CD4-positive, alpha-beta memory T cell (primary cell): ENCODE results near the gene THEM5. TPM values are rescaled to one million over a fixed set of nuclear protein-coding genes. Genes with fewer than 3 reads are reported as not detected.

Experiments
- CTCF ChIA-PET: fragments of 350-600 bp; sonication (Branson Sonifier 250); formaldehyde crosslinking; loops from one replicate; lab custom pipeline; 2021; ENCODE audit warnings: inconsistent platforms; ENCODE audit not compliant: partially characterized antibody; lab: Charles Lee
- POLR2A ChIA-PET: fragments of 350-600 bp; sonication (Branson Sonifier 250); formaldehyde crosslinking; loops from one replicate; lab custom pipeline; 2021; ENCODE audit not compliant: partially characterized antibody; lab: Charles Lee
- DNase-seq, 5 donors: peaks; one replicate each; pipeline versions ENCODE4 v3.0.0 to v3.0.0-alpha.2; 2020 to 2022; ENCODE audit warnings: mixed read lengths in 1 of 5
- H3K27ac ChIP-seq: one replicate; pipeline ENCODE4 v1.7.0; 2013; ENCODE audit warnings: low read depth, low read length
- H3K27me3 ChIP-seq: 2 replicates; pipeline ENCODE4 v1.7.0; 2013; ENCODE audit warnings: mild to moderate bottlenecking, low read length, moderate library complexity; ENCODE audit not compliant: insufficient read depth
- H3K36me3 ChIP-seq: 2 replicates; pipeline ENCODE4 v1.7.0; 2013; ENCODE audit warnings: mild to moderate bottlenecking, low read length, moderate library complexity; ENCODE audit not compliant: insufficient read depth
- H3K4me1 ChIP-seq: 2 replicates; pipeline ENCODE4 v1.7.0; 2013; ENCODE audit warnings: mild to moderate bottlenecking, low read length, moderate library complexity; ENCODE audit not compliant: insufficient read depth
- H3K4me3 ChIP-seq, 2 donors: one replicate each; pipeline ENCODE4 v1.7.0; 2013; ENCODE audit warnings: low read length in 2 of 2, mild to moderate bottlenecking in 1 of 2
- H3K9me3 ChIP-seq, 2 donors: one replicate each; pipeline ENCODE4 v1.7.0; 2013; ENCODE audit warnings: low read length in 2 of 2, control low read depth in 1 of 2; ENCODE audit not compliant: control insufficient read depth in 1 of 2
- H3K27ac Mint-ChIP-seq, 7 donors: one replicate each; pipeline ENCODE4 v1.8.0; 2020 to 2021; ENCODE audit warnings: mixed read lengths in 7 of 7, mild to moderate bottlenecking in 6 of 7, inconsistent platforms in 3 of 7, moderate library complexity in 3 of 7
- H3K27me3 Mint-ChIP-seq, 2 donors: one replicate each; pipeline ENCODE4 v1.8.0; 2020 to 2021; ENCODE audit warnings: mixed read lengths in 2 of 2
- H3K36me3 Mint-ChIP-seq, 2 donors: one replicate each; pipeline ENCODE4 v1.8.0; 2020 to 2021; ENCODE audit warnings: mixed read lengths in 2 of 2, inconsistent platforms in 1 of 2, mild to moderate bottlenecking in 1 of 2
- H3K4me1 Mint-ChIP-seq, 4 donors: one replicate each; pipeline ENCODE4 v1.8.0; 2020 to 2021; ENCODE audit warnings: mixed read lengths in 4 of 4, mild to moderate bottlenecking in 1 of 4
- H3K4me3 Mint-ChIP-seq, 8 donors: one replicate each; pipeline ENCODE4 v1.8.0; 2020 to 2021; ENCODE audit warnings: mixed read lengths in 8 of 8, mild to moderate bottlenecking in 7 of 8, moderate library complexity in 6 of 8, inconsistent platforms in 3 of 8
- H3K9me3 Mint-ChIP-seq, 8 donors: one replicate each; pipeline ENCODE4 v1.8.0; 2020 to 2021; ENCODE audit warnings: mixed read lengths in 8 of 8, mild to moderate bottlenecking in 5 of 8, inconsistent platforms in 3 of 8, moderate library complexity in 1 of 8
- intact Hi-C: fragments of 100-400 bp; cut with micrococcal nuclease; formaldehyde crosslinking; loops from one replicate; pipeline ENCODE4 v1.15.1; 2023
- polyA plus RNA-seq, 2 donors: library from polyadenylated mRNA; unstranded; fragments of 300-500 nt; fragmentation: Illumina TruSeq; gene quantifications; one replicate each; pipeline ENCODE4 v1.2.3, GENCODE V29; 2021
- total RNA-seq, 2 experiments: library from RNA; stranded (reverse); gene quantifications; one replicate each; pipeline ENCODE4 v1.2.3, GENCODE V29; 2021

Gene THEM5
- total and polyA plus RNA-seq, 4 experiments from 2014 or later: 0.40 TPM; not detected in 3

- H3K36me3 ChIP-seq: no peaks in the 10 kb centered on the region
- H3K4me3 ChIP-seq: peak overlapping the region; percentile 20 to 29
- H3K4me3 Mint-ChIP-seq: peak overlapping the region; percentile 71 to 90 (median 87)
- peak overlapping the region; percentile 89 to 96 (median 94) for H3K27ac Mint-ChIP-seq
- POLR2A ChIA-PET: interaction anchor here (1.0 to 12.5 kb wide), 5 partner anchors 8 to 79 kb away, joined by 3 to 233 read pairs (median 39); partner anchors contain the start of genes C2CD4D, MRPL9 and TDRKH
- CTCF ChIA-PET: interaction anchor here (0.6 to 3.0 kb wide), 6 partner anchors 9 to 91 kb away, joined by 3 to 13 read pairs (median 4); no protein-coding TSS in a partner anchor
- peaks cover 0 to 6% of the 10 kb centered on the region in 2 donors for H3K36me3 Mint-ChIP-seq
- H3K4me1 Mint-ChIP-seq: peaks cover 47 to 95% (median 65%) of the 10 kb centered on the region in 4 donors
- H3K9me3 Mint-ChIP-seq: peaks cover 0 to 3% (median 0%) of the 10 kb centered on the region in 8 donors
- no peaks in the 10 kb centered on the region for H3K27me3 Mint-ChIP-seq
- H3K27ac ChIP-seq: peak overlapping the region; percentile 58
- H3K4me1 ChIP-seq: peaks cover 81% of the 10 kb centered on the region
- H3K9me3 ChIP-seq: no peaks in the 10 kb centered on the region
- intact Hi-C loops: no loop called here
- peak in 3 of 5 donors; percentile 37 to 69 (median 37) for DNase-seq
- no peaks in the 10 kb centered on the region for H3K27me3 ChIP-seq
Observed at GRCh38 chr1:151825751-151826660, 27.5 kb downstream of the THEM5 start.

GRCh38 chr1:151825204-151825603 lies 28.3 kb downstream of the THEM5 start:
- H3K27ac ChIP-seq: peak overlapping the region; percentile 58
- no peaks in the 10 kb centered on the region for H3K27me3 Mint-ChIP-seq
- H3K9me3 Mint-ChIP-seq: no peaks in the 10 kb centered on the region
- H3K36me3 Mint-ChIP-seq: peaks cover 0 to 11% of the 10 kb centered on the region in 2 donors
- H3K27ac Mint-ChIP-seq: peak overlapping the region; percentile 66 to 95 (median 91)
- no peaks in the 10 kb centered on the region for H3K36me3 ChIP-seq
- peak overlapping the region; percentile 71 to 90 (median 87) for H3K4me3 Mint-ChIP-seq
- H3K9me3 ChIP-seq: no peaks in the 10 kb centered on the region
- DNase-seq: no peak
- ChIA-PET CTCF (interaction anchor here (0.6 to 1.6 kb wide), 5 partner anchors 8 to 91 kb away, joined by 3 to 6 read pairs (median 3); no protein-coding TSS in a partner anchor), POLR2A (interaction anchor here (1.0 to 14.6 kb wide), 6 partner anchors 4 to 80 kb away, joined by 3 to 233 read pairs (median 68); partner anchors contain the start of genes C2CD4D, MRPL9, RORC and TDRKH)
- H3K4me1 ChIP-seq: peaks cover 81% of the 10 kb centered on the region
- peaks cover 46 to 95% (median 65%) of the 10 kb centered on the region in 4 donors for H3K4me1 Mint-ChIP-seq
- intact Hi-C loops: no loop called here
- H3K4me3 ChIP-seq: peak overlapping the region; percentile 20 to 29
- H3K27me3 ChIP-seq: no peaks in the 10 kb centered on the region

- intact Hi-C loops: no loop called here
- Mint-ChIP-seq H3K9me3 (no peaks in the 10 kb centered on the region), H3K4me1 (peaks cover 43 to 95% (median 64%) of the 10 kb centered on the region in 4 donors), H3K27ac (peak overlapping the region; percentile 63 to 95 (median 94)), H3K36me3 (peaks cover 2 to 14% of the 10 kb centered on the region in 2 donors), H3K27me3 (no peaks in the 10 kb centered on the region), H3K4me3 (peak overlapping the region; percentile 71 to 90 (median 87))
- Histone ChIP-seq H3K4me3 (peak overlapping the region in 1 of 2 donors; percentile 21), H3K4me1 (peaks cover 81% of the 10 kb centered on the region), H3K9me3 (no peaks in the 10 kb centered on the region), H3K36me3 (no peaks in the 10 kb centered on the region), H3K27me3 (no peaks in the 10 kb centered on the region), H3K27ac (peak overlapping the region; percentile 58)
- ChIA-PET CTCF (interaction anchor here (1.4 to 3.7 kb wide), 4 partner anchors 11 to 229 kb away, joined by 4 to 22 read pairs (median 7); no protein-coding TSS in a partner anchor), POLR2A (interaction anchor here (1.6 to 14.6 kb wide), 5 partner anchors 5 to 34 kb away, joined by 4 to 233 read pairs (median 127); partner anchors contain the start of genes C2CD4D and RORC)
- no peak for DNase-seq
Observed at GRCh38 chr1:151823175-151823574, 30.3 kb downstream of the THEM5 start.

- H3K4me1 Mint-ChIP-seq: peaks cover 44 to 95% (median 64%) of the 10 kb centered on the region in 4 donors
- peak in 1 of 5 donors; percentile 63 for DNase-seq
- ChIA-PET POLR2A (interaction anchor here (1.6 to 14.6 kb wide), 4 partner anchors 7 to 33 kb away, joined by 4 to 233 read pairs (median 72); partner anchors contain the start of genes C2CD4D and RORC), CTCF (interaction anchor here (0.8 to 3.7 kb wide), 6 partner anchors 9 to 33 kb away, joined by 3 to 22 read pairs (median 6); partner anchors contain the start of gene RORC)
- H3K4me3 Mint-ChIP-seq: peak overlapping the region; percentile 71 to 90 (median 87)
- Histone ChIP-seq H3K9me3 (no peaks in the 10 kb centered on the region), H3K4me1 (peaks cover 81% of the 10 kb centered on the region), H3K27me3 (no peaks in the 10 kb centered on the region), H3K4me3 (peak overlapping the region in 1 of 2 donors; percentile 21), H3K36me3 (no peaks in the 10 kb centered on the region), H3K27ac (peak overlapping the region; percentile 58)
- no peaks in the 10 kb centered on the region for H3K27me3 Mint-ChIP-seq
- intact Hi-C loops: no loop called here
- peaks cover 2 to 14% of the 10 kb centered on the region in 2 donors for H3K36me3 Mint-ChIP-seq
- H3K27ac Mint-ChIP-seq: peak overlapping the region; percentile 42 to 95 (median 94)
- H3K9me3 Mint-ChIP-seq: no peaks in the 10 kb centered on the region
Observed at GRCh38 chr1:151822404-151822803, 31.1 kb downstream of the THEM5 start.

- Mint-ChIP-seq H3K36me3 (peaks cover 4 to 18% of the 10 kb centered on the region in 2 donors), H3K27me3 (no peaks in the 10 kb centered on the region), H3K9me3 (no peaks in the 10 kb centered on the region), H3K27ac (peak overlapping the region; percentile 88 to 95 (median 90)), H3K4me3 (peak overlapping the region; percentile 14 to 89 (median 79)), H3K4me1 (peaks cover 53 to 98% (median 69%) of the 10 kb centered on the region in 4 donors)
- H3K27me3 ChIP-seq: no peaks in the 10 kb centered on the region
- H3K9me3 ChIP-seq: no peaks in the 10 kb centered on the region
- H3K36me3 ChIP-seq: no peaks in the 10 kb centered on the region
- ChIA-PET POLR2A (interaction anchor here (0.9 to 14.6 kb wide), 11 partner anchors 9 to 147 kb away, joined by 3 to 233 read pairs (median 3); partner anchors contain the start of genes C2CD4D, MRPL9, RORC and TDRKH), CTCF (interaction anchor here (0.8 to 3.7 kb wide), 9 partner anchors 9 to 227 kb away, joined by 3 to 22 read pairs (median 7); partner anchors contain the start of gene C2CD4D)
- H3K4me1 ChIP-seq: peaks cover 81% of the 10 kb centered on the region
- H3K4me3 ChIP-seq: no peak overlapping the region
- H3K27ac ChIP-seq: peak overlapping the region; percentile 43
- intact Hi-C loops: no loop called here
- DNase-seq: peak in 4 of 5 donors; percentile 30 to 63 (median 35)
Observed at GRCh38 chr1:151820940-151821339, 32.6 kb downstream of the THEM5 start.

GRCh38 chr1:151819976-151820623 lies 33.4 kb downstream of the THEM5 start:
- no peaks in the 10 kb centered on the region for H3K36me3 ChIP-seq
- peak overlapping the region; percentile 88 to 95 (median 90) for H3K27ac Mint-ChIP-seq
- POLR2A ChIA-PET: interaction anchor here (0.9 to 14.6 kb wide), 9 partner anchors 8 to 57 kb away, joined by 3 to 233 read pairs (median 4); partner anchors contain the start of genes C2CD4D, MRPL9, RORC and TDRKH
- no peak for DNase-seq
- no peaks in the 10 kb centered on the region for H3K9me3 ChIP-seq
- no peaks in the 10 kb centered on the region for H3K27me3 Mint-ChIP-seq
- CTCF ChIA-PET: interaction anchor here (0.7 to 3.7 kb wide), 9 partner anchors 8 to 226 kb away, joined by 3 to 22 read pairs (median 5); partner anchors contain the start of gene C2CD4D
- peaks cover 8 to 15% of the 10 kb centered on the region in 2 donors for H3K36me3 Mint-ChIP-seq
- H3K4me3 Mint-ChIP-seq: peak overlapping the region; percentile 68 to 89 (median 79)
- H3K27me3 ChIP-seq: no peaks in the 10 kb centered on the region
- no peaks in the 10 kb centered on the region for H3K9me3 Mint-ChIP-seq
- H3K4me3 ChIP-seq: no peak overlapping the region
- peaks cover 82% of the 10 kb centered on the region for H3K4me1 ChIP-seq
- peak overlapping the region; percentile 43 for H3K27ac ChIP-seq
- peaks cover 59 to 98% (median 71%) of the 10 kb centered on the region in 4 donors for H3K4me1 Mint-ChIP-seq
- intact Hi-C loops: no loop called here
